ENCODE results near the gene AQP1.

DNA sequence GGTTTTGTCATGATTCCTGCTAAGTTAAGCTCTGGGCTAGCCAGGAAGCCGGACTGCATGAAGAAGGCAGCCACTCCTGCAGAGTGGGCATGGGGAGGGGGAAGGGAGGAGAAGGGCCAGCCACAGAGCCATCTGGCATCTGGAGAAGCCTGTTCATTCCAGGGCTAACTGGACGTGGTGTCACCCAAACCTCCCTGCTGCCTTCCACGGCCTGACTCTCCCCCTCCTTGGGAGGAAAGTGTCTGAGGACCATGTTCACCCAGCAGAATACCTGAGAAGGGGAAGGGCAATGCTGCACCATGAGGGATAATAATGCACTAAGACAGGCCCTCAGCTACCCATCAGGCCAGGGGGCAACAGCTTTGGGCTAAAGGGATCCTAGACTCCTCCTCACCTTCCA is 15.4 kb downstream of the AQP1 start:
- TF ChIP-seq, protein P1, sequence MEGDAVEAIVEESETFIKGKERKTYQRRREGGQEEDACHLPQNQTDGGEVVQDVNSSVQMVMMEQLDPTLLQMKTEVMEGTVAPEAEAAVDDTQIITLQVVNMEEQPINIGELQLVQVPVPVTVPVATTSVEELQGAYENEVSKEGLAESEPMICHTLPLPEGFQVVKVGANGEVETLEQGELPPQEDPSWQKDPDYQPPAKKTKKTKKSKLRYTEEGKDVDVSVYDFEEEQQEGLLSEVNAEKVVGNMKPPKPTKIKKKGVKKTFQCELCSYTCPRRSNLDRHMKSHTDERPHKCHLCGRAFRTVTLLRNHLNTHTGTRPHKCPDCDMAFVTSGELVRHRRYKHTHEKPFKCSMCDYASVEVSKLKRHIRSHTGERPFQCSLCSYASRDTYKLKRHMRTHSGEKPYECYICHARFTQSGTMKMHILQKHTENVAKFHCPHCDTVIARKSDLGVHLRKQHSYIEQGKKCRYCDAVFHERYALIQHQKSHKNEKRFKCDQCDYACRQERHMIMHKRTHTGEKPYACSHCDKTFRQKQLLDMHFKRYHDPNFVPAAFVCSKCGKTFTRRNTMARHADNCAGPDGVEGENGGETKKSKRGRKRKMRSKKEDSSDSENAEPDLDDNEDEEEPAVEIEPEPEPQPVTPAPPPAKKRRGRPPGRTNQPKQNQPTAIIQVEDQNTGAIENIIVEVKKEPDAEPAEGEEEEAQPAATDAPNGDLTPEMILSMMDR (IDR thresholded peaks at IDR 0.05; ENCODE audit: borderline replicate concordance, extremely low read depth, low read length, poor library complexity, severe bottlenecking): no peak
- no peak for TF ChIP-seq EZH2 (IDR thresholded peaks at IDR 0.05; ENCODE audit: borderline replicate concordance, low read depth, low read length, severe bottlenecking)

All from DND-41 (cell line).